HG03095 (cell line): ENCODE results near the gene CSAD.

Experiments
- ATAC-seq: cut with Tn5 transposase; IDR thresholded peaks from one replicate; pipeline ENCODE4 v1.9.1; 2021; ENCODE audit warnings: moderate library complexity; ENCODE audit not compliant: unreplicated experiment

CSAD gene

DNA sequence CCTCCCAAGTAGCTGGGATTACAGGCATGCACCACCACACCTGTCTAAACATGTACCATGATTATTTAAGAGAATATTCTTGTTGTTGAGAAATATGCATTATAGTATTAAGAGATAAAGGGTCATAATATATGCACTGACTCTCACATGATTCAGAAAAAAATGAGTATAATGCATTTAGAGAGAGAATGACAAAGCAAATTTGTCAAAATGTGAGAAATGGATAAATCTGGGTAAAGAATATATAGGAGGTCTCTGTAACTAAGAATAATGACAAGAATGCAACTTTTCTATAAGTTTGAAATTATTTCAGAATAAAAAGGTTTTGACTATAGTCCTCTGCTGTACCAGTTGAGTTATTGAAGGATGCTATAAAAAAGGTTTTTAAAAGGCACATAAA, 28.3 kb downstream of the CSAD start:
- ATAC-seq = no peak

DNA sequence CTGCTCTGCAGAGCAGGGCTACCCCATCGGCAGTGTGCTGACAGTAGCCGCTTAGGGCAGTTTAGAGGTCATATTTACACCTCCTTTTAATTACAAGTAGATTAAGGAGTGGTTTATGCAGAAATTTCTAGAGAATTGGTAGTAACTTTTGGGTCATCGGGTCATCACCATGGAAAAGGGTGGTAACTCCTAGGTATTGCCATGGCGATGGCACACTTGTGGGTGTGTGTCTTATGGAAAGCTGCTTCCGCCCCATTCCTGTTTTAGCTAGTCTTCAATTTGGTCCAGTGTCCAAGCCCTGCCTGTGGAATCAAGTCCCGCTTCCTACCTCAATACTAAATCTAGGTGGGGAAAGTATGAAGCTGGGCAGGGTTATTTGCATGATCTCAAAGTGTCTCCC, 29.7 kb downstream of the CSAD start:
- no peak for ATAC-seq

GRCh38 chr12:53147653-53148052, 33.1 kb downstream of the CSAD start:
- no peak for ATAC-seq

DNA sequence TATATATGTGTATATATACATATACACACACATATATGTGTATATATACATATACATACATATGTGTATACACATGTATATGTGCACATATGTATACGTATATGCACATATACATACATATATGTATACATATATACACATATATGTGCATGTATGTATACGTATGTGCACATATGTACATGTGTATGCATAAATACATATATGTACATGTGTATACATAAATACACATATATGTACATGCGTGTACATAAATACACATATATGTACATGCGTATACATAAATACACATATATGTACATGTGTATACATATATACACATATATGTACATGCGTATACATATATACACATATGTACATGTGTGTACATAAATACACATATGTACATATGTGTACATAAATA, 33.5 kb downstream of the CSAD start:
- ATAC-seq = no peak

DNA sequence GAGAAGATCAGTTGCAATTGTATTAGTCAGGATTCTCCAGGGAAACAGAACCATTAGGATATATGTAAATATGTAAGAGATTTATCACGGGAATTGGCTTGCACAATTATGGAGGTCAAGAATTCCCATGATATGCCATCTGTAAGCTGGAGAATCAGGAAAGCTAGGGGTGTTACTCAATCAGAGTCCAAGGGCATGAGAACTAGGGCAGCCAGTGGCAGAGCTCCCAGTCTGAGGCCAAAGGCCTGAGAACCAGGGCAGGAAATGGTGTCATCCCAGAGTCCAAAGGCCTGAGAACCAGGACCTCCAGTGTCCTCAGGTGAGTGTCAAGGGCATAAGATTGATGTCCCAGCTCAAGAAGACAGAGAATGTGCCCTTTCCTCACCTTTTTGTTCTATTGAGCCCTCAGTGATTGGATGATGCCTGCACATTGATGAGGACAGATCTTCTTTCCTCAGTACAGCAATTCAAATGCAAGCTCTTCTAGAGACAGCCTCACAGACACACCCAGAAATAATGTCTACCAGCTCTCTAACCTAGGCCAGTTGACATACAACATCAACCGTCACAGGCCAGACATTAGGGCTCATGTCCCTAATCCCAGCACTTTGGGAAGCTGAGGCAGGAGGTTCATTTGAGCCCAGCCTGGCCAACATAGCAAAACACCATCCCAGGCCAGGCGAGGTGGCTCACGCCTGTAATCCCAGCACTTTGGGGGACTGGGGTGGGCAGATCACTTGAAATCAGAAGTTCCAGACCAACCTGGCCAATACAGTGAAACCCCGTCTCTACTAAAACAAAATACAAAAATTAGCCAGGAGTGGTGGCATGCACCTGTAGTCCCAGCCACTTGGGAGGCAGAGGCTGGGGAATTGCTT, 35.1 kb downstream of the CSAD start:
- no peak for ATAC-seq

GRCh38 chr12:53143355-53143754, 37.4 kb downstream of the CSAD start:
- ATAC-seq = no peak

DNA sequence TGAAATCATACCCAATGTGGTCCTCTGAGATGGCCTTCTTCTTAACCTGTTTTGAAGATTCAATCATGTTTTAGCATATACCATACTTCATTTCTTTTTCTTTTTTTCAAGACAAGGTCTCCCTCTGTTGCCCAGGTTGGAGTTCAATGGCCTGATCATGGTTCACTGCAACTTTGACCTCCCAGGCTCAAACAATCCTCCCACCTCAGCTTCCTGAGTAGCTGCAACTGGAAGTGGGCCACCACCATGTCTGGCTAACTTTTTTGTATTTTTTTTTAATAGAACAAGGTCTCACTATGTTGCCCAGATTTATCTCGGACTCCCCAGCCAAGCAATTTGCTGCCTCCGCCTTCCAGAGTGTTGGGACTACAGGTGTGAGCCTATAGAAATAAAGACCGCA, 47.0 kb downstream of the CSAD start:
- no peak for ATAC-seq

DNA sequence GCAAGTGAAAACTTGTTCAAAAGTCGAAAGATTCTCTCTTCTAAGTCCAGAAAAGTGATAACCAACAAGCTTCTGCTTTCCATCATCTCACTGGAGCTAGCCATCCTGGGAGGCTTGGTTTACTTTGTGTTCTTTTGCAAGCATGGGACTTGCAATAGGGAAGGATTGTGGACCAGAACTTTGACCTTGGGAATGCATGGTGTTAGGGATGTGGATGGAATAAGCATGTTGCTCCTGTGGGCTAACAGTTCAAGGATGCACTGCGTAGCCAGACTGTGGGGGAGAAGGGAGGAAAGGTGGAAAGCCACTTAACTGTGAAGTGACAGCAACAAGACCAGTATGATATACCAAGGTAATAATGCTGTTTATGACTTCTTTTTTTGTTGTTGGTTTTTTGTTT, 48.9 kb downstream of the CSAD start:
- no peak for ATAC-seq

DNA sequence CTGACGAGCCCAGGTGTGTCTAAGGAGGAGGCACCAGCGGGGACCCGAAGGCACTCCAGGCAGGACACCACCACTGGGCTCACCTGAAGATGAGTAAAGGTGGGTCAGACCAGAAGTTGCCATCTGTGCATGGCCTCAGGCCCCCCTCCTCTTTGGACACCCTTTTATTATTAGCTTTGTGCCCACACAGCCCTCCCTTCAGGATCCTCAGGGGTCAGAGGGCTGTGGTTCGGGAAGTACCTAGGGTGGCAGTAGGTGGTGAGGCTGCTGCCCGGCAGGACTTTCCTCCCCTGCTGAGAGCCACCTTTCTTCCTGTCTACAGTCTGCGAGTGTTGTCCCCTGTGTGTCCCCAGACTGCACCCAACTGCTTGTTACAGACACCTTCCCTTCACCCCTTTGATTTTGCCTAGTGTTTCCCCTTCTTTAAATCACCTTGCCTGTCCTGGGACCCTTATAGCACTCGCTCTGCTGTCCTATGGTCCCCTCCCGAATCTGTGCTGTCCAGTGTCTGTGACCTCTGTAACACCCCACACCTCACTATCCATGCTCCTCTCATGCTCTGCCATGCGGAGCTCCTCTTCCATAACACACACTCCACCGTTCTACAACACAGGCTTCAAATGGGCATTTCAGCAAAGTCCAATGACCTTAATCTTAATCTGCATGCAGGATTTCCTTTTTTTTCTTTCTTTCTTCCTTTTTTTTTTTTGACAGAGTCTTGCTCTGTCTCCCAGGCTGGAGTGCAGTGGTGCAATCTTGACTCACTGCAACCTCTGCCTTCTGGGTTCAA, 51.8 kb downstream of the CSAD start:
- ATAC-seq = no peak

GRCh38 chr12:53127169-53127568, 53.6 kb downstream of the CSAD start:
- no peak for ATAC-seq

DNA sequence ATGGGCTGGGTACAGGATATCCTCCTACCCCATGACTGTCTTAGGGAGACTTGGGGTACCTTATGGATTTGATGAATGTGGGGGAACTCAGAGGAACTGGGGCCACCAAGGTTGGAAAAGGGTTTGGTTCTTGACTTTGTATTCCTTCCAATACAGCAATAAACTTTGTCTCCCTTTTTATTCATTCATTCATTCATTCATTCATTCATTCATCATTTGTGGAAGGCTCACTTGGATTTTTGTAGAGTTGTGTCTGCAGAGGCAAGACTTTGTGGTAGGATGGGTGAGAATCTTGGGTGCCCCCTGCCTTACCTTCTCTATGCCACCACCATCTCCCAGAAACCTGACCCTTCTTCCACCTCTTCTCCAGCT, 56.4 kb downstream of the CSAD start:
- no peak for ATAC-seq

GRCh38 chr12:53123578-53124351, 57.0 kb downstream of the CSAD start:
- ATAC-seq = no peak

DNA sequence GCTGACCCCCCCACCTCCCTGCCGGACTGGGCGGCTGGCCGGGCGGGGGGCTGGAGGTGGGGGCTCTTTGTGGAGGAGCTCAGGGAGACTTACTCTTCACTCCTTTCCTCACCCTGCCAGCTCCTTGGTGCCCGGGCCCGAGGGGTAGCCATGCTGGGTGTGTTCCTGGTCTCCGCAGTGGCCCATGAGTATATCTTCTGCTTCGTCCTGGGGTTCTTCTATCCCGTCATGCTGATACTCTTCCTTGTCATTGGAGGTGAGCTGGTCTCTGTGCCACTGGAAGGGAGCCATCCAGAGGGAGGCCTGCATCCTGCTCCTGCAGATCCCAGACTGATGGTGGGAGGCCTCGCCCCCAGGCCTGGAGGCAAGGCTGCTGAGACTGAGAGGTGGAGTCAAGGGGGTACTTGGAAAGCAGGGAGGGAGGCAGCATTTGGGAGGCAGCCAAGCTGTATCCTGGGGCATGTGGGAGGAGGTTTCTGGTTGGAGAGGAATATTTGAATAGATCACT, 57.7 kb downstream of the CSAD start:
- ATAC-seq = no peak

GRCh38 chr12:53120685-53121525, 59.8 kb downstream of the CSAD start:
- ATAC-seq = no peak

GRCh38 chr12:53118751-53119300, 61.9 kb downstream of the CSAD start:
- no peak for ATAC-seq

DNA sequence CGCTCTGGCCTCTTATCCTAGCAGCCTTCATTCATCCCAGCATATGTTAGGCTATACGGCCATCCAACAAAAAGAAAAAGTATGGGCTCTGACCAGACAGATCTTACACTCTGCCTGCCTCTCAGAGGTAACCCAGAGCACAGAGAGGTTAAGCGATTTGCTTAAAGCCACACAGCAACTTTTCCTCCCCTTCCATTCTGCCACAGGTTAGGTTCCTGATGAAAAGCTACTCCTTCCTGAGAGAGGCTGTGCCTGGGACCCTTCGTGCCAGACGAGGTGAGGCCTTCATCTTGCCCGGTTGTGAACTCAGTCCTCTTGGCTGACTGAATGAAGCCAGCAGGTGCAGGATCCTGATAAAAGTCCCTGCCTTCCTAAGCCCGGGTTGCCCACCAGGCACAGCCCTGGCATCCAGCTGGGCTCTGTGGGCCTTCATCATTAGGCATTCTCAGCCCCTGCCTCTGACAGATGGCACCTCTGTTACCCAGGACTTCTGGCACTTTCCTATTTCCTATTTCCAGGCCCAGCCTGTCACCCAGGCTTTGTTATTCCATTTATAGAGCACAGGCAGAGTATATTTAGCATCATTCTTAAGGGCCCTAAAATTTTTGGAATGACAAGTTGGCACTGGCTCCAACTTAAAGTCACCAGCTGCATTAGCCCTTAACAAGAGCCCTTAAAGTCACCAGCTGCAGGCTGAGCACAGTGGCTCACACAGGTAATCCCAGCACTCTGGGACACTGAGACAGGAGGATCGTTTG, 64.7 kb downstream of the CSAD start:
- no peak for ATAC-seq

- ATAC-seq = no peak
Measured at GRCh38 chr12:53115112-53115890, 65.4 kb downstream of the CSAD start.

GRCh38 chr12:53113951-53114350, 66.8 kb downstream of the CSAD start:
- ATAC-seq = no peak
